NCI-H2227 (cell line): ENCODE measurements around the gene CYP2E1.
"Not testable (repeated sequence)": the region's sequence is repeated elsewhere in the genome, so short reads cannot be mapped to it uniquely, and the experiment has no call there.

Source experiments
- DNase-seq: peaks from one replicate; lab custom pipeline; 2025; ENCODE audit not compliant: unreplicated experiment; lab: John Stamatoyannopoulos, UW

CYP2E1 gene

DNA sequence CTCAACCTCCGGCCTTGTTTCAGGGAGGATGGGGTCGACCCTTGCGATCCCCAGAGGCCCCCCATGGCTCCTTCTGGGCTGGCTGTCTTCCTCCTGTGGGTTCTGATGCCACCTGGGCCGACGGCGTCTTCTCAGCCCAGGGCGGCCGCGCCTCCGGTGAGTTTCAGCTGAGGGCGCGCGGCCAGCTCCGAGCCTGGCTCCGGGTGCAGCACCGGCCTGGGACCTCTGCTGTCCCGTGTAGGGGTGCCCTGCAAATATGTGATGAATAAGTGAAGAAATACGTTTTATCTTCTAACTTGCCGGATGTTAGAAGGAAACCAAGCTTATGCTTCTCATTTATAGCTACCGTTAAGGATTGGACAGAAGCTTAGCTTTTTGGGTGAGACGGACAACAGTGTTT, 42.6 kb downstream of the CYP2E1 start:
- not testable (repeated sequence) for DNase-seq

DNA sequence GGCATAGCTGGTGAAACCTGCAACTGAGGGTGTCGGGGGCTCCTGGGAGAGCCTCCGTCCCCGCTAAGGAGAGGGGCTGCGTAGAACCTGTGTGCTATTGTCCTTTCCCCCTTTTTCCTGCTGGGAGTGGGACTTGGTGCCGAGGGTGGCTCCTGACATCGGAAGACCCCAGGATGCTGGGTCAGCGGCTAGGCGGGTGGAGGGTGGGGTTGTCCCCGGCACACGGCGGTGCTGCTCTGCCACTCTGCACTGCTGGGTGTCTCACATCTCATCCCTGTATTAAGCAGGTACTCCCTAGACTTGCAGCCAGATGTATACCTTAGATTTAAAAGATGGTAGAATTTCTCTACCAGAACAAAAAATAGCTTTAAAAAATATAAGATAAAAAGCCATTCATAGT, 44.9 kb downstream of the CYP2E1 start:
- DNase-seq: not testable (repeated sequence)

DNA sequence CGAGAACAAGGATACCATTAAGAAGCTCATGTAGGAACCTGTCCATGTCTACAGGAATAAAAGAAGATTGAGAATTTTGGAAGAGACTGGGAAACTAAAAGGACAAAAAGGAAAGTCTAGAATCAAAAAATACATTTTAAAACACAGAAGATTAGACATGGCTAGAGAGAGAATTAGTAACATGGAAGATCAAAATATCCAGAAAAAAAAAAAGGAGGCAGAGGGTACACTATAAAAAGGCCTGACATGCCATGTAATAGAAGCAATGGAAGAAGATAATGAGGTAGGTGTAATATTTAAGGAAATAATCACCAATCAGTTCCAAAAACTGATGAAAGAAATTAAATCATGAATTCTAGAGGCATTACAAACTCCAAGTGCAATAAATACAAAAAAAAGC, 46.3 kb downstream of the CYP2E1 start:
- DNase-seq: not testable (repeated sequence)

GRCh38 chr10:133577037-133577436, 49.9 kb downstream of the CYP2E1 start:
- DNase-seq: not testable (repeated sequence)
